Fibroblast of lung (primary cell): ENCODE measurements around the gene RTN4.

Source experiments
- CTCF ChIP-seq, 2 donors: IDR thresholded peaks in 1 of 2; conservative IDR thresholded peaks in 1 of 2; 1 replicate in 1 of 2; 2 replicates in 1 of 2; pipeline ENCODE4 v1.5.1; 2011 to 2012; ENCODE audit warnings: low read length in 2 of 2, control low read depth in 1 of 2, inconsistent platforms in 1 of 2, low read depth in 1 of 2, mild to moderate bottlenecking in 1 of 2
- EZH2 ChIP-seq: IDR thresholded peaks from 2 replicates; pipeline ENCODE4 v1.5.1; 2012; ENCODE audit warnings: low read length, control low read depth, mild to moderate bottlenecking; ENCODE audit errors: missing control alignments

GRCh38 chr2:54935389-54935788 is 114.9 kb downstream of the RTN4 start:
- TF ChIP-seq CTCF (conservative IDR thresholded peaks at IDR 0.05 in 1 of 2, IDR thresholded peaks at IDR 0.05 in 1 of 2; ENCODE audit: low read depth in 1 of 2, low read length in 2 of 2) = no peak
- no peak for TF ChIP-seq EZH2
